Measurements from ENCODE around the gene MYO5A. TPM values are rescaled to one million over a fixed set of nuclear protein-coding genes. Genes with fewer than 3 reads are reported as not detected.
A peak's percentile ranks its signal among the peaks of the same experiment; 100 is the strongest.

Gene MYO5A
- polyA plus RNA-seq, 1 donor (not counting 4 experiments of a cell fraction or from before 2014, with no cell fraction given) = 53.8 TPM

DNA sequence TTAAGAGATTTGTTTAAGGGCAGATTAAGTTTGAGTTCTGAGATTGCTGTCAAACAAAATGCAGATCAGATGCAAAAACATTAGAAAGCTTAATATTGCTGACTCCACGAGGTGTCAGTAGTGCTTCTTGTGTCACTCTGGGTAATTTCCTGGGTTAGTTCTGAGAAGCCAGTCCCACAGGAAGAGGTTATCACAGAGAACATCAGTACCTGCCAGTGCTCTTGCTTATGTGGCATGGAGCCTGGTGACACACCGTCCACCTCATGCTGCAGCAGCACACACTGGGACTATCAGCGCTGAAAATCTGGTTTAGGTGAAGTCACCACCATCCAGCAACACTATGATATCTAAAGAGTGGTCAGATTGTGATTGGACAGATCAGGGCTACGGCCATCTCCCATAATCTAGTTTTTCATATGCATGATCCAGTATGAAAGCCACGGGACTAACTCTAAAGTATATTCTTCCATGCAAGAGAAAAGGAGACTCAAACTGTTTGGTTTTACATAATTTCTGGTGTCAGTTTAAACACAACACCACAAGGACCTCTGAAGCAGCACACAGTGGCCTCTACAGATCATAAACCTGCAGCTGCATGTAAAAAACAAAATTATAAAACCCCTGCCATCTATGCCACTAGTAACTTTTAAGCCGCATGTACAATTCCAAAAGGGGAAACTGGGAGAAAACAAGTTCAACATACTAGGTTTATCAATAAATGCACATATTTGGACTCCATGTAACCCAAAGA is 197.0 kb downstream of the MYO5A start:
- H3K4me1 ChIP-seq (ENCODE audit: control insufficient read depth, extremely low read depth, insufficient read depth, low read length) = peaks cover 14% of the 10 kb centered on the region
- H3K4me3 ChIP-seq (ENCODE audit: control insufficient read depth in 2 of 3, extremely low read depth in 1 of 3, insufficient read depth in 2 of 3, low read depth in 1 of 3, low read length in 3 of 3) = no peak overlapping the region
- H3K9me3 ChIP-seq (ENCODE audit: control insufficient read depth, low read depth, low read length) = no peaks in the 10 kb centered on the region
- peak; percentile 74 for FAIRE-seq
- dilution Hi-C loops (cut with MboI; ENCODE audit: extremely low pct_ligation_motif_present, low sequenced_read_pairs) = no loop called here
- TF ChIP-seq EZH2 (IDR thresholded peaks at IDR 0.05; ENCODE audit: low read length) = no peak
- TF ChIP-seq, protein P1, sequence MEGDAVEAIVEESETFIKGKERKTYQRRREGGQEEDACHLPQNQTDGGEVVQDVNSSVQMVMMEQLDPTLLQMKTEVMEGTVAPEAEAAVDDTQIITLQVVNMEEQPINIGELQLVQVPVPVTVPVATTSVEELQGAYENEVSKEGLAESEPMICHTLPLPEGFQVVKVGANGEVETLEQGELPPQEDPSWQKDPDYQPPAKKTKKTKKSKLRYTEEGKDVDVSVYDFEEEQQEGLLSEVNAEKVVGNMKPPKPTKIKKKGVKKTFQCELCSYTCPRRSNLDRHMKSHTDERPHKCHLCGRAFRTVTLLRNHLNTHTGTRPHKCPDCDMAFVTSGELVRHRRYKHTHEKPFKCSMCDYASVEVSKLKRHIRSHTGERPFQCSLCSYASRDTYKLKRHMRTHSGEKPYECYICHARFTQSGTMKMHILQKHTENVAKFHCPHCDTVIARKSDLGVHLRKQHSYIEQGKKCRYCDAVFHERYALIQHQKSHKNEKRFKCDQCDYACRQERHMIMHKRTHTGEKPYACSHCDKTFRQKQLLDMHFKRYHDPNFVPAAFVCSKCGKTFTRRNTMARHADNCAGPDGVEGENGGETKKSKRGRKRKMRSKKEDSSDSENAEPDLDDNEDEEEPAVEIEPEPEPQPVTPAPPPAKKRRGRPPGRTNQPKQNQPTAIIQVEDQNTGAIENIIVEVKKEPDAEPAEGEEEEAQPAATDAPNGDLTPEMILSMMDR (optimal IDR thresholded peaks at IDR 0.05 in 1 of 3, IDR thresholded peaks at IDR 0.05 in 1 of 3, conservative IDR thresholded peaks at IDR 0.05 in 1 of 3; ENCODE audit: extremely low read depth in 1 of 3, insufficient read depth in 2 of 3, low read length in 3 of 3) = peak; percentile 34 to 60 (median 58)
- no peak overlapping the region for H3K4me2 ChIP-seq (ENCODE audit: control insufficient read depth, extremely low read depth, insufficient read depth, low read depth, low read length)
- no peaks in the 10 kb centered on the region for H3K9me1 ChIP-seq (ENCODE audit: control insufficient read depth, extremely low read depth, insufficient read depth, low read length)
- no peaks in the 10 kb centered on the region for H3K27me3 ChIP-seq (ENCODE audit: control insufficient read depth, extremely low read depth, insufficient read depth, low read length)
- no peaks in the 10 kb centered on the region for H4K20me1 ChIP-seq (ENCODE audit: control insufficient read depth, extremely low read depth, insufficient read depth, low read length)
- no peaks in the 10 kb centered on the region for H3K79me2 ChIP-seq (ENCODE audit: control insufficient read depth, insufficient read depth, low read length)
- H3K27ac ChIP-seq (ENCODE audit: control insufficient read depth, insufficient read depth, low read length) = no peak overlapping the region
- no peak overlapping the region for H3K9ac ChIP-seq (ENCODE audit: control insufficient read depth, extremely low read depth, insufficient read depth, low read length)
- H2AFZ ChIP-seq (ENCODE audit: control insufficient read depth, low read length) = no peak overlapping the region
- DNase-seq (ENCODE audit: low read depth, low spot score) = peak; percentile 30
- peaks cover 8 to 10% of the 10 kb centered on the region in 2 experiments for H3K36me3 ChIP-seq (ENCODE audit: control insufficient read depth in 2 of 2, extremely low read depth in 1 of 2, insufficient read depth in 2 of 2, low read length in 2 of 2)

DNA sequence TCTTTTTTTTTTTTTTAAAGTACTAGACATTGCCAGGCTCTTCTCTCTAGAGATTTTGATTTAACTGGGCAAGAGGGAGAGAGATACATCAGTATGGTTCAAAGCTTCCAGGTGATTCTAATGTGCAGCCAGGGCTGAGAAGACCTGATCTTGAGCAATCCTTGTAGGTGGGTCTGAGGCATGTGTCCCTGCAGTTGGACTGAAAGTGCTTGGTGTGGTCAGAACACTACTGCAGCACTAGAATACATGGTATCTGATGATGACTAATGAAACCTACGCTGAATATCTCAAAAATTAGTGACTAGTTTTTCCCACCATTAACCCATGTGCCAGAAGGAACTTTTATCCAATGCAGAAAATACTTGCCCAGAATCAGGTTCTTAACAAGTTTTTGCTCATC is 198.7 kb downstream of the MYO5A start:
- no peaks in the 10 kb centered on the region for H4K20me1 ChIP-seq (ENCODE audit: control insufficient read depth, extremely low read depth, insufficient read depth, low read length)
- H3K27me3 ChIP-seq (ENCODE audit: control insufficient read depth, extremely low read depth, insufficient read depth, low read length) = no peaks in the 10 kb centered on the region
- DNase-seq (ENCODE audit: low read depth, low spot score) (no peak), FAIRE-seq (no peak)
- H3K9me1 ChIP-seq (ENCODE audit: control insufficient read depth, extremely low read depth, insufficient read depth, low read length) = no peaks in the 10 kb centered on the region
- no peak overlapping the region for H3K4me3 ChIP-seq (ENCODE audit: control insufficient read depth in 2 of 3, extremely low read depth in 1 of 3, insufficient read depth in 2 of 3, low read depth in 1 of 3, low read length in 3 of 3)
- dilution Hi-C loops (cut with MboI; ENCODE audit: extremely low pct_ligation_motif_present, low sequenced_read_pairs) = no loop called here
- H3K4me1 ChIP-seq (ENCODE audit: control insufficient read depth, extremely low read depth, insufficient read depth, low read length) = peaks cover 10% of the 10 kb centered on the region
- no peak overlapping the region for H2AFZ ChIP-seq (ENCODE audit: control insufficient read depth, low read length)
- TF ChIP-seq EZH2 (IDR thresholded peaks at IDR 0.05; ENCODE audit: low read length) = no peak
- TF ChIP-seq, protein P1 (optimal IDR thresholded peaks at IDR 0.05 in 1 of 3, IDR thresholded peaks at IDR 0.05 in 1 of 3, conservative IDR thresholded peaks at IDR 0.05 in 1 of 3; ENCODE audit: extremely low read depth in 1 of 3, insufficient read depth in 2 of 3, low read length in 3 of 3) = no peak
- H3K27ac ChIP-seq (ENCODE audit: control insufficient read depth, insufficient read depth, low read length) = no peak overlapping the region
- no peak overlapping the region for H3K4me2 ChIP-seq (ENCODE audit: control insufficient read depth, extremely low read depth, insufficient read depth, low read depth, low read length)
- peaks cover 0 to 14% of the 10 kb centered on the region in 2 experiments for H3K36me3 ChIP-seq (ENCODE audit: control insufficient read depth in 2 of 2, extremely low read depth in 1 of 2, insufficient read depth in 2 of 2, low read length in 2 of 2)
- no peak overlapping the region for H3K9ac ChIP-seq (ENCODE audit: control insufficient read depth, extremely low read depth, insufficient read depth, low read length)
- no peaks in the 10 kb centered on the region for H3K9me3 ChIP-seq (ENCODE audit: control insufficient read depth, low read depth, low read length)
- no peaks in the 10 kb centered on the region for H3K79me2 ChIP-seq (ENCODE audit: control insufficient read depth, insufficient read depth, low read length)
